GM12878 (cell line): Measurements from ENCODE around the gene RBMX. TPM values are rescaled to one million over a fixed set of nuclear protein-coding genes. Genes with fewer than 3 reads are reported as not detected.

Source experiments
- ATAC-seq: fragments of 200-7000 bp; cut with Tn5 transposase; 3 replicates; pipeline ENCODE4 v1.9.1; 2020; ENCODE audit warnings: mild to moderate bottlenecking, moderate library complexity
- BruUV-seq: library from RNA; stranded (reverse); fragments of 400-500 nt; replicated peaks from 2 replicates; lab custom pipeline; 2021; lab: Mats Ljungman, UMichigan
- CTCF ChIA-PET: fragments of 300-600 bp; sonication (Branson Sonifier 250); formaldehyde crosslinking; extraction: SDS; loops from one replicate; lab custom pipeline; 2021; ENCODE audit warnings: inconsistent platforms; lab: Yijun Ruan, JAX
- POLR2A ChIA-PET: fragments of 350-600 bp; formaldehyde crosslinking; extraction: SDS; loops from one replicate; lab custom pipeline; 2021; ENCODE audit warnings: inconsistent platforms; lab: Charles Lee
- RAD21 ChIA-PET: fragments of 300-600 bp; sonication (Branson Sonifier 250); formaldehyde crosslinking; loops from one replicate; lab custom pipeline; 2023; ENCODE audit warnings: antibody characterized with exemption; ENCODE audit not compliant: unreplicated experiment; lab: Charles Lee
- SMC1A ChIA-PET: fragments of 300-600 bp; sonication (Branson Sonifier 250); formaldehyde crosslinking; loops from one replicate; lab custom pipeline; 2023; ENCODE audit not compliant: unreplicated experiment, uncharacterized antibody; lab: Charles Lee
- DNase-seq: peaks from one replicate; pipeline ENCODE4 v3.0.0-alpha.2; 2011; ENCODE audit warnings: low read depth, low spot score
- FAIRE-seq: peaks from 3 replicates; lab custom pipeline; 2011; peaks lifted over from hg19 to GRCh38; lab: Jason Lieb, UNC
- H2AFZ ChIP-seq: 2 replicates; pipeline ENCODE4 v1.6.0; 2011; ENCODE audit warnings: low read depth, low read length, control low read depth; ENCODE audit not compliant: control insufficient read depth
- H3K27ac ChIP-seq: 2 replicates; pipeline ENCODE4 v1.5.1; 2011; ENCODE audit warnings: control low read depth; ENCODE audit not compliant: control insufficient read depth, insufficient read depth
- H3K27me3 ChIP-seq, 2 experiments: replicated peaks in 1 of 2; 2 replicates each; pipeline versions ENCODE4 v1.6.0 to v1.6.1; 2011; ENCODE audit warnings: low read length in 1 of 2; ENCODE audit not compliant: control insufficient read depth in 2 of 2, insufficient read depth in 2 of 2
- H3K36me3 ChIP-seq, 2 experiments: 2 replicates each; pipeline ENCODE4 v1.5.1; 2011; ENCODE audit warnings: low read length in 1 of 2; ENCODE audit not compliant: control insufficient read depth in 2 of 2, insufficient read depth in 2 of 2
- H3K4me1 ChIP-seq: 2 replicates; pipeline ENCODE4 v1.6.1; 2011; ENCODE audit warnings: mild to moderate bottlenecking, low read length, moderate library complexity, mixed read lengths; ENCODE audit not compliant: control insufficient read depth, insufficient read depth
- H3K4me2 ChIP-seq: 2 replicates; pipeline ENCODE4 v1.6.0; 2011; ENCODE audit warnings: control low read depth; ENCODE audit not compliant: control insufficient read depth, insufficient read depth
- H3K4me3 ChIP-seq: fragments of 200-600 bp; sonication (generic); 2 replicates; pipeline ENCODE4 v1.5.1; 2016
- H3K79me2 ChIP-seq: 2 replicates; pipeline ENCODE4 v1.6.0; 2011; ENCODE audit warnings: low read length; ENCODE audit not compliant: control insufficient read depth, insufficient read depth
- H3K9ac ChIP-seq: 2 replicates; pipeline ENCODE4 v1.8.0; 2011; ENCODE audit warnings: low read length, control low read depth, mixed read lengths; ENCODE audit not compliant: control insufficient read depth, insufficient read depth
- H3K9me3 ChIP-seq: replicated peaks from 3 replicates; pipeline ENCODE4 v1.5.1; 2011; ENCODE audit warnings: mild to moderate bottlenecking, low read length; ENCODE audit not compliant: control insufficient read depth, insufficient read depth
- H4K20me1 ChIP-seq: 2 replicates; pipeline ENCODE4 v1.6.0; 2011; ENCODE audit not compliant: control insufficient read depth, insufficient read depth
- ATF2 ChIP-seq: IDR thresholded peaks from 2 replicates; pipeline ENCODE4 v1.6.1; 2012; ENCODE audit warnings: low read length, inconsistent platforms
- CBFB ChIP-seq: IDR thresholded peaks from 2 replicates; pipeline ENCODE4 v1.6.1; 2016; ENCODE audit warnings: antibody characterized with exemption, low read depth
- FOS ChIP-seq: IDR thresholded peaks from 3 replicates; pipeline ENCODE4 v1.6.1; 2011; ENCODE audit warnings: borderline replicate concordance; ENCODE audit not compliant: insufficient read length; ENCODE audit errors: extremely low read depth
- FOXM1 ChIP-seq: IDR thresholded peaks from 2 replicates; pipeline ENCODE4 v1.6.1; 2012; ENCODE audit warnings: low read depth, mild to moderate bottlenecking, inconsistent platforms, low read length, moderate library complexity
- HDAC6 ChIP-seq: fragments of 200-600 bp; sonication (generic); IDR thresholded peaks from one replicate; pipeline ENCODE4 v1.8.0; 2017; ENCODE audit warnings: antibody characterized with exemption; ENCODE audit not compliant: unreplicated experiment
- KLF5 ChIP-seq: fragments of 450-650 bp; IDR thresholded peaks from 2 replicates; pipeline ENCODE4 v1.6.1; 2014; ENCODE audit warnings: mild to moderate bottlenecking; ENCODE audit not compliant: partially characterized antibody
- NFYA ChIP-seq: IDR thresholded peaks from 2 replicates; pipeline ENCODE4 v1.6.1; 2011; ENCODE audit warnings: low read depth, mild to moderate bottlenecking, low read length, improper control_type of control experiment, borderline replicate concordance
- NKRF ChIP-seq: fragments of 450-650 bp; conservative IDR thresholded peaks from 2 replicates; pipeline ENCODE4 v1.6.1; 2017; ENCODE audit warnings: mild to moderate bottlenecking, moderate library complexity
- SMC3 ChIP-seq: IDR thresholded peaks from 2 replicates; pipeline ENCODE4 v1.6.1; 2011; ENCODE audit warnings: low read length, improper control_type of control experiment, borderline replicate concordance
- ZNF274 ChIP-seq: IDR thresholded peaks from one replicate; pipeline ENCODE4 v1.8.0; 2011; ENCODE audit not compliant: insufficient read length, insufficient read depth
- WGBS: methylation state at CpG from one replicate; pipeline ENCODE4 v1.1.6; 2016; ENCODE audit warnings: low lambda C conversion rate; ENCODE audit not compliant: insufficient replicate concordance, insufficient coverage; ENCODE audit errors: missing lambda C conversion rate; 5-methylcytosine and 5-hydroxymethylcytosine counted together
- in situ Hi-C: fragments of 300-500 bp; cut with MboI; formaldehyde crosslinking; loops from 9 replicates; pipeline ENCODE4 v1.14.3; 2018; ENCODE audit warnings: mixed read lengths
- intact Hi-C: fragments of 100-400 bp; cut with micrococcal nuclease; formaldehyde crosslinking; loops from one replicate; pipeline ENCODE4 v1.14.2; 2022; ENCODE audit not compliant: unreplicated experiment
- polyA plus RNA-seq, 11 experiments: library from polyadenylated mRNA; depleted of rRNA in 4 of 11; unstranded in 6 of 11; stranded (reverse) in 5 of 11; fragments of >200 nt; fragmentation: Nextera tagmentation in 4 of 11; fragmentation: Illumina TruSeq in 1 of 11; extraction: Ambion mirVana in 4 of 11; extraction: Trizol in 1 of 11; gene quantifications; 1 replicate in 1 of 11; 2 replicates in 10 of 11; pipeline versions ENCODE4 v1.2.1 to v1.2.3, GENCODE V29; 2011 to 2016; ENCODE audit warnings: inconsistent platforms in 2 of 11, missing spikeins in 2 of 11, low read depth in 1 of 11
- total RNA-seq, 4 experiments: library from RNA; depleted of rRNA in 3 of 4; stranded (reverse); fragments of >200 nt in 3 of 4; fragmentation: Illumina TruSeq in 1 of 4; extraction: Trizol in 1 of 4; gene quantifications; 2 replicates each; pipeline versions ENCODE4 v1.2.1 to v1.2.3, GENCODE V29; 2013 to 2021

The RBMX gene
- total and polyA plus RNA-seq, 10 of the 15 experiments (the other 5 are each of a cell fraction or from before 2014, with no cell fraction given): 252 to 427 (median 288) TPM

- POLR2A ChIA-PET: interaction anchor here (1.6 kb wide), 1 partner anchor 19 kb away, joined by 4 read pairs; the partner anchor contains the start of gene RBMX
- RAD21 ChIA-PET: no interaction called here
- intact Hi-C loops: no loop called here
Observed at GRCh38 chrX:136861877-136862276, 18.6 kb downstream of the RBMX start.

More at GRCh38 chrX:136861877-136862276, 18.6 kb downstream of the RBMX start:
- Histone ChIP-seq H3K9me3 (no peaks in the 10 kb centered on the region), H3K9ac (no peak overlapping the region), H4K20me1 (no peaks in the 10 kb centered on the region), H3K27me3 (no peaks in the 10 kb centered on the region), H3K4me1 (peaks cover 5% of the 10 kb centered on the region), H2AFZ (no peak overlapping the region), H3K4me2 (no peak overlapping the region), H3K27ac (no peak overlapping the region), H3K4me3 (no peak overlapping the region), H3K36me3 (peaks cover 0 to 3% of the 10 kb centered on the region in 2 experiments; a peak in 3 of 4 replicates), H3K79me2 (no peaks in the 10 kb centered on the region)
- BruUV-seq: no TSS peak
- in situ Hi-C loops: no loop called here
- no peak for TF ChIP-seq FOXM1
- TF ChIP-seq SMC3: no peak
- TF ChIP-seq HDAC6: no peak
- no peak for TF ChIP-seq NKRF
- TF ChIP-seq ATF2: no peak
- no peak for TF ChIP-seq NFYA
- TF ChIP-seq ZNF274: no peak
- TF ChIP-seq FOS: no peak
- TF ChIP-seq CBFB: no peak
- no peak for TF ChIP-seq KLF5
- ChIA-PET SMC1A (no interaction called here), CTCF (no interaction called here)
- WGBS: 58% methylated on average over 1 of the region's 1 CpG
- FAIRE-seq (no peak), DNase-seq (no peak), ATAC-seq (no peak)
